CD4-positive, alpha-beta T cell treated with Interleukin-4 for 4 hours (primary cell): ENCODE data around the gene PCGF3.
"Not testable (repeated sequence)": the region's sequence is repeated elsewhere in the genome, so short reads cannot be mapped to it uniquely, and the experiment has no call there.

Experiments used
- DNase-seq: peaks from one replicate; pipeline ENCODE4 v3.0.0-alpha.2; 2020

Gene PCGF3

GRCh38 chr4:668219-668618, 37.4 kb upstream of the PCGF3 start:
- DNase-seq = not testable (repeated sequence)

GRCh38 chr4:669806-670559, 35.6 kb upstream of the PCGF3 start:
- DNase-seq = not testable (repeated sequence)

- DNase-seq = no peak
These were observed 33.9 kb upstream of the PCGF3 start for GRCh38 chr4:671769-672168.

DNA sequence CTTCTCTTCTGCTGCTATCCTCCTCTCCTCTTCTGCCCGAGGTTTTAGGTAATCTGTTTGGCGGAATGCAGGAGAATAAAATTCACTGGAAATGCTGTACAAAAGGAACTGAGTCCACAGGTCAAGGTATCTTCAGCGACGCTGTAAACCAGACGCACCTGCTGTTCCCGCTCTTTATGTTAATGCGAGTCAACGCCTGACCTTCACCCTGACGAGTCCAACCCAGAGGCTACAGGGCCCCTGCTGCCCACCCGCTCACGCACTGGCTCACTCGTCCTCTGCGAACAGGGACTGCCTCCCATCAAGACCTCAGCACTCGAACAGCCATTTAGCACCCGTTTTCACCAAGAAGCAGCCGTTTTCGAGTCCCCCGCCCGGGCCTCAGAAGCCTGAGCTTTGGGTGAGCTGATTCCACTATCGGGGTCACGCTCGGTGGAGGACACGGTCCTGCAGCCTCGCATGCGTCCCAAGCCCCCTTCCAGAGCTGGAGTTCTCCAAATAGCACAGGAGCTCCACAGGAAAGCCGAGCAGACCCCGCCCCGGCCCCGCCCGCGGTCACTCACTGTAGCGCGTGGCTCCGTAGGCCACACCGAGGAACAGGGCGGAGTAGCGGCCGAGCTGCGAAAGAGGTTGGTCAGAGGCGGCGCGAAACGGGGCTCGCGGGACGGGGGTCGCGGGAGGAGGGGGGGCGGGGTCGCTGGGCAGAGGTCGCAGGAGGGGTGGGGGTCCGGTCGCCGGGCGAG, 32.1 kb upstream of the PCGF3 start:
- DNase-seq = no peak

DNA sequence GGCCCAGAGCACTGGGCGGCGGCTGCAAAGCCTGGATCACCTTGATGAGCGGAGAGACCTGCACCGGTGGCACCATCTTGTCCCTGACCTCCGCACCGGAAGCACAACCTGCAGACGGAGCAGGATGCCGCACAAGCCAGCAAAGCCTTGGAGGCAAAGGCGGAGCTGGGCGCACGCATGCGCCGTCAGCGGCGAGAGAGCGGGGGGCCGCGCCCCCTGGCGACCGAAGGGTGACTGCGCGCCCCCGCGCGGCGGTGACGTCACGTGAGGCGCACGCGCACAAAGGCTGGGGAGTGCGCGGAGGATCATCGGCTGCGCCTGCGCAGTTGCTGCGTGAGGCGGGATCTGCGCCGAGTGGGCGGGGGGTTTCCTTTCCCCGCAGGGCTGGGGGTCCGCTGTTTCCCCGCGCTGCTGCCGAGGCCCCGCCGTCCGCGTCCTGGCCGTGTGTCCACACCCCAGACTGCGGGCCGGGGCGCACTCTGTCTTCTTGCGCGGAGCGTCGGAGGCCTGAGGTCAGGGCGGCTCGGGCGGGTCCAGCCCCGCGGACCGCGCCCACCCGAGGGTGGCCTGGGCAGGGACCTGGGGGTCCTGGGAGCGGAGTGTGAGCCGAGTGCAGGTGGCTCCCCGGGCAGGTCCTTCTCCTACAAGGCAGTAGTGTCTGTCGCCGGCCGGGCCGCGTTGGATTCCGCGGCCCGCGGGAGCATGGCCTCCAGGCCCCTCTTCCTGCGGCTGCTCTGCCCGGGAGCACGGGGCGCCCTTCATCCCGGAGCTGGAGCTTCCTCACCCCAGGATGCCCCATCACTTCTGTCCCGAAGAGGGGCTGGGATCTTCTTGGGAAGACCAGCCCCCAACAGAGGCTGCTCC, 31.2 kb upstream of the PCGF3 start, which contains the start of the genes ATP5ME and MYL5:
Gene ATP5ME (minus strand): TSS at position 105 of the 864 bp plus-strand sequence. CDS start 29 bp downstream, at position 76.
Gene MYL5 (plus strand): TSS at position 371 of the 864 bp plus-strand sequence. CDS start 3,485 bp downstream, outside the sequence.
- peak; percentile 96 for DNase-seq

DNA sequence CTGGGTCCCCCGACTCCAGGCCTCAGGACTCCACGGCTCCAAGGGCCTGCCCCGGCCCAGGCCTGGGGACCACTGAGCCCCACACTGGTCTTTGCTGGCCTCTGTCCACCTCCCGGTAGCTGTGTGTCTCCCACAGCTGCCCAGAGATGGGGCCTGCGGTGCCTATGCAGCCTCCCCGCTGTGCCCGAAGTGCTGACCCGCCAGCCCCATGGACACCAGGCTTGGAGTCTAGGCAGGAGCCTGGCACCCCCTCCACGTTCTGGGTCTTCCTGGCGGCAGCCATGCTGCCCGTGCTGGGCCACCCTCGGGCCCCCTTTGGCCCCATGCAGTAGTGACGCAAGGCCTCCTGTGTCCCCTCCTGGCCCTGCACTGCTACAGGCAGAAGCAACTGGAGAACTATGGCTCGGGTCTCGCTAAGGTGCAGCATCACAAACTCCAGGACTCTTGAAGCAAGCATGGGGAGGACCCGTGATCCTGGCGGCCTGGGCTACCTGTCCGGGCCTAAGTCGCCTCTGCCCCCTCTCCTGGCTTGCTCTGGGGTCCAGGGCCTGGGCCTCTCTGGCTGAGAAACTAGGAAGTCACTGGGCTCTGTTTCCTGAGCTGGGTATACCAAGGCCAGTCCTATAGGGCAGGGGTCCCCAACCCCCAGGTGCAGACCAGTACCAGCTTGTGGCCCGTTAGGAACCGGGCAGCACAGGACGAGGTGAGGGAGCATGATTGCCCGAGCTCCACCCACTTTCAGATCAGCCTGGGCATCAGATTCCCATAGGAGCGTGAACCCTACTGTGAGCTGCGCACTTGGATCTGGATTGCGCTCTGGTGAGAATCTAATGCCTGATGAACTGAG, 30.4 kb upstream of the PCGF3 start:
- no peak for DNase-seq

DNA sequence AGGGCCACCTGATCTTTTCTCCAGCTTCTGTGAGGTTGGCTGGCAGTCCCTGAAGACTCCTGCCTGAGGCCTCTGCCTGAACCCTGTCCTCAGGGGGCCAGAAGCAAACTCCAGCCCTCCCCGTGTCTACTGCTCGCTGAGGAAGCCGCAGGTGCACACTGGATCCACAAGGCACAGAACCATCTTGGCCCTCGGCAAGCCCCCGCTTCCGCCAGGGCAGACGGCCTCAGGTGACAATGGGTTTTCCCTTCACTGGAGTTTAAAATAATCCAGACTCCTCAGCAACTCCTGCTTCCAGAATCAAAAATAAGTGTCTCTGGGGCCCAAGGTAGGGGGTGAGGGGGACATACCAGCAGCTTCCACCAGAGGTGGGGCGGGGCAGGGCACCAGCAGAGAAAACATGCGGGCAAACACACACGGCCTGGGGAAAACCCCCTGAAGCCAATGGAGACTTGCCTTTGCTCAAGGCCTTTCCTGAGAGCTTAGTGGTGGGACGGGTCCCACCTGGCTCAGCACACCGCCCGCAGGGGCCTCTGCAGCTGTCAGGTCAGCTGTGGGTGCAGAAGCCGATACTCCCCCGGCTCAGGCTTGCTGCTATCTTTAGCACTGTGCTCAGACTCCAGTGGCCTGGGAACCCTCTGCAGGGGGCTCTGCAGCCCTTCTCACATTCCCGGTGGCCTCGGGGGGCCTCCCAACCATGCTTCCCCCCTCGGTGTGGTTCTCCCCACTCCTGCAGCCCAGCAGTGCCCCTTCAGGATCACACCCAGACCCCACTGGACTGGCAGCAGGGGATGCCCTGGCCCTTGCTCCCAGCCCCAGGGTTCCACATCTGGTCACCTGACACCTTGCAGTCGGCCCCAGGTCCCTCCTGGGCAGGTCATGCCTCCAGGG, 29.4 kb upstream of the PCGF3 start:
- DNase-seq = no peak

DNA sequence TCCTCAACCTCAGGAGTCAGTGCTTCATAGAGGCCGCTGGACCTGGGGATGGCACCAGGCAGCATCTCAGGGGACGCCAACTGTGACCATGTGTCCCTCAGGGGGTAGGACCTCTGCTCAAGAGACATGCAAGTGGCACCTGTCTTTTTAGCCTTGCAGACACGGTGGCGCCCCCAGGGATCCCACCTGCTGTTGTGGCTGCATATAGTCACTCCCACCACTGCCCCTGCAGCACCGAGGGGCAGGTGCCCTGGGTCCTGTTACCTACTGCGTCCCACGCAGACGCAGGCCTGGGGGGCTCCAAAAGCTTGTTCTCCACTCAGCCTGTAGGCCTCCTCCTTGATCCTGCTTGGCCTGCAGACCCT, 28.8 kb upstream of the PCGF3 start:
- DNase-seq = no peak

DNA sequence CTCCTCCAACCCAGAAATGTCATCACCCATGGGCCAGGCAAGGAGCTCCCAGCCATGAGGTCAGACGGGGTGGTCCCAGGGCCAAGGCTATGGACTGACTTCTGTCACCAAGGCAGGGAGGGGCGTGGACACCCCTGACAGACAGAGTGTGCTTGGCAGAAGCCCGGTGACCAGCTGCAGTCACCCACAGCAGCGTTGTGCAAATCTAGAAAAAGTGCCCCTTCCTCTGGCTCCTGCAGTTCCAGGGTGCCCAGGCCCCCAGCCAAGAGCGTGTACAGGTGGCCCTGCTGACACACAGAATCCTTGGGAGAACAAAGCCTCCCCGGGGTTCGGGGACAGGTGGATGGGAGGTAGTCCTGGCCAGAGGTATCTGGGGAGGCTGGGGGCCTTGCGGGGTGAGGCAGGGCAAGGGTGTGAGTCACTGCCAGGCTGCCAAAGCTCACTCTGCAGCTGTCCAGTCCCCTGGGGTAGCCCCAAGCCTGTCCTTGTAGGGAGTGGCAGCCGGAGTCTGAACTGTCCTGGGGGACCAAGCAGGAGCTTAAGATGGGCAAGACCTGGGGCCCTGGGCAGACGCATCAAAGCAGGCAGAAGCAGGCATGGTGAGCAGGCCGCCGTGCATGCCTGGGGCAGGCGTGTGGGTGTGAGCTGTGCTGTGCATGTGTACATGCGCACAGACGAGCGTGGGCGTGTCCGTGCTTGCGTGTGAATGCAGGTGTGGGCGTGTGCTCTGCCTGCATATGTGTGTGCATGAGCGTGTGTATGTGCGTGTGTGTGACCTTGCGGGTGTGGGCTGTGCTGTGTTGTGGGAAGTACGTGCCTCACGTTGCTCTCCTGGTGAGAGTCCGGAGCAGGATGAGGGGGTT, 28.0 kb upstream of the PCGF3 start:
- DNase-seq = peak; percentile 26

DNA sequence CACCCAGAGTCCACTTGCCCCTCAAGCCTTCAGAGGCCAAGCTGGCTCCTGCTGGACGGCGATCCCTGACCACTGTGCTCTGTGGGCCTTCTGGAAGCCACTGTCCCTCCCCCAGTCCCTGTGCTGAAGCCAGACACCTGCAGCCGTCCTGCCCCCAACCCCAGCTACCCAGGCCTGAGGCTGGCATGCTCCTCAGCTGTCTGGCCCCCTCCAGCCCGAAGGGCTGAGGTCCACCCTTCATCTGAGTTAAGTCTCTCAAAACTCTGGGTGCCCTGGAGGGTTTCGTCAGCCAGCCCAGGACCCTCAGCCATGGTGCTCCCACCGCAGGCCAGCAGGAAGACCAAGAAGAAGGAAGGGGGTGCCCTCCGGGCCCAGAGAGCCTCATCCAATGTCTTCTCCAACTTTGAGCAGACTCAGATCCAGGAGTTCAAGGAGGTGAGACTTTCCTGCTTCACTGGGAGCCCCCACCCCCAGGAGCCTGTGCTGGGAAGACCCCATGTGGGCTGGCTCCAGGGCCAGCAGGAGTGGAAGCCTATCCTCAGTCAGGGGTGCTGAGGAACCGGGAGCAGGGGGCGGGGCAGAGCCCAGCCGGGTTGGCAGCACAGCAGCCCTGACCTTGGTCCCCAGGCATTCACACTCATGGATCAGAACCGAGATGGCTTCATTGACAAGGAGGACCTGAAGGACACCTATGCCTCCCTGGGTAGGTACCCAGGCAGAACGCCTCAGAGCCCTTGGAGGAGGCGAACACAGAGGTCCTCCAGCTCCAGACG, 27.1 kb upstream of the PCGF3 start:
- no peak for DNase-seq

DNA sequence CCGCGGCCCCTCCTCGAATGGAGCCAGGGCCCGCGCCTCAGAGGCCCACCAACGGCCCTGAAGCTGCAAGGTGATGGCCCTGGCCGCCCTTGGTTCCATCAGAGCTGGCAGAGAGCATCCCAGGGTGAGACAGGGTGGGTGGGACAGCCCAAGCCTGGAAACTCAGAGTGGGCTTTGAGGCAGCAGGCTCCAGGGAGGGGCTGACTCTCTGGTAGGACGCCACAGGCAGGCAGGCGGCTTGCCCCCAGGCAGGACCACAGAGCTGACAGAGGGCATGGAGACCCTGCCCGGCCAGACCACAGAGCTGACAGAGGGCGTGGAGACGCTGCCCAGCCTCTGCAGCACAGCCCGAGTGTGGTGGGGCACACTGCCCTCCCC, 26.5 kb upstream of the PCGF3 start:
- DNase-seq = no peak

GRCh38 chr4:679629-680028, 26.0 kb upstream of the PCGF3 start:
- DNase-seq = no peak

- no peak for DNase-seq
These were observed 25.5 kb upstream of the PCGF3 start for GRCh38 chr4:680091-680490.

DNA sequence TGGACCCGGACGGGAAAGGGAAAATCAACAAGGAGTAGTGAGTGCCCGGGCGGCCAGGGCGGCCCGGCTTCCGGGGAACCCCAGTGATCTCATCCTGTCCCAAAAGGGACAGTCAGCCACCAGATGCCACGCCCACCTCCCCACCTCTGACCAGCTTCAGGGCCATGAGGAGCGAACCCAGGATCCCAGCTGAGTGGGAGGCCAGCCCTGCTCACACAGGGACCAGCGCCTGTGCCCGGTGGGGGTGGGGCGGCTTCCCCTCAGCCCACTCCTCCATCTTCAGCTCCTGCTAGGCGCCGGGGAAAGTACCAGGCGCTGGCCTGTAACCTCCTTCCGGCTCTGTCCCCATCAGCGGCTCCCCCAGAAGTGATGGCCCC, 25.1 kb upstream of the PCGF3 start:
- peak; percentile 8 for DNase-seq

DNA sequence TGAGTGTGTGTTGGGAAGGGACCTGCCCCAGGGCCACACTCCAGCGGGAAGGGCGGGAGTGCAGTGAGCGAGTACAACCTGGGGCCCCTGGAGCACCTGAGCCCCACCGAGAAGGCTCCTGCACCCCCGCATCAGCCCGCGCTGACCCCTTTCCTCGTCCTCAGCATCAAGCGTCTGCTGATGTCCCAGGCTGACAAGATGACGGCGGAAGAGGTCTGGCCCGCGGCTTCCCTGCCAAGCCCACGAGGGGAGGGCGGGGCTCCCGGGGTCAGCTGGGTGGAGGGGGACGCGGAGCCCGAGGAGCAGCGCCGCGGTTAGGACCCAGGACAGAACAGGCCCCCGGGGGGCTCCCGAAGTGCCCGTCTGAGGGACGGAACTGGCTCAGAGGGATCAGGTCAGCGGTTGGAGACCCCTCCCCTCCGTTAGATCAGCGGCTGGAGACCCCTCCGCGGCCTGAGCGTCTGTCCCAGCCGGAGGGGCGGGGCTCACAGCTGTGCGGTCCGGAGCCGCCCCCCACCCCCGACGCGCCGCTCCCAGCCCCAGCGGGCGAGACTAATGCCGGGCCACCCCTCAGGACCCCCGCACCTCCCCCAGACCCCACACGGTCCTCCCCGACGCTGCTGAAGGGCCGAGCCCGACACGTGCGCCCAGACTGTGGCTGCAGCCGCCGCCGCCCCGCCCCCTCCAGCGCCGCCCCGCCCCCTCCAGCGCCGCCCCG, 24.5 kb upstream of the PCGF3 start:
- peak; percentile 49 for DNase-seq

DNA sequence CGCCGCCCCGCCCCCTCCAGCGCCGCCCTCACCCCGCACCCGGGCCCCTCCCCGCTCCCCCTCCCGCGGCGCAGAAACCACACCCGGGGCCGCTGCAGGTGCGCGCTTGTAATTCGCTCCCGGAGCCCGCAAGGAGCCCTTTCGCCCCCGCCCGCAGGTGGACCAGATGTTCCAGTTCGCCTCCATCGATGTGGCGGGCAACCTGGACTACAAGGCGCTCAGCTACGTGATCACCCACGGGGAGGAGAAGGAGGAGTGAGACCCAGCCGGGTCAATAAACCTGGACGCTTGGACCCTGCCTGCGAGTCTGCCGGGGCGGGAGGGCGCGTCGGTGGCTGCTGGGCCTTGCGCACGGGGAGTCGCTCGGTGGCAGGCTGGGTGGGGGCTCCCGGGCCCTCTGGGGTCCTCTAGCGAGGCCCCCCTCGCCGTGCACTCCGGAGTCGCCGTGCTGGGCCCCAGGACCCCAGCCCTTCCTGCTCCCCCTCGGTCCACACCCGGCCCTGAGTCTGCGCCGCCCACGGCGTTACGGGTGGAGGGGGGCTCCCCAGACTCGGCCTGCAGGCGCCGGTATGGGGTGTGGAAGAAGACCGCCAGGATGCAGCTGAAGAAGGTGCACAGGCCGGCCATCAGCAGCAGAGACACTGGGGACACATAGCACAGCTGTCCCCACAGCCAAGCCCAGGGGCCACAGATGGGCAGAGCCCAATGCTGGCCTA, 23.7 kb upstream of the PCGF3 start:
- DNase-seq = peak; percentile 28

GRCh38 chr4:682490-683172, 23.0 kb upstream of the PCGF3 start:
- no peak for DNase-seq
